Keratinocyte (primary cell): ENCODE measurements around the gene SYNJ2.

ENCODE experiments used
- CTCF ChIP-seq, 3 experiments: IDR thresholded peaks in 1 of 3; conservative IDR thresholded peaks in 1 of 3; optimal IDR thresholded peaks in 1 of 3; 2 replicates in 2 of 3; 3 replicates in 1 of 3; pipeline versions ENCODE3 to v1.5.1; 2011; ENCODE audit warnings: low read length in 3 of 3, mild to moderate bottlenecking in 3 of 3, moderate library complexity in 2 of 3, control low read depth in 1 of 3, inconsistent platforms in 1 of 3; ENCODE audit not compliant: insufficient read depth in 2 of 3; ENCODE audit errors: extremely low read depth in 1 of 3
- EZH2 ChIP-seq: IDR thresholded peaks from one replicate; pipeline ENCODE4 v1.6.1; 2012; ENCODE audit warnings: inconsistent platforms, mild to moderate bottlenecking, low read length, moderate library complexity

- TF ChIP-seq EZH2 (no peak), CTCF (optimal IDR thresholded peaks at IDR 0.05 in 1 of 3, IDR thresholded peaks at IDR 0.05 in 1 of 3, conservative IDR thresholded peaks at IDR 0.05 in 1 of 3; ENCODE audit: extremely low read depth in 1 of 3, insufficient read depth in 2 of 3, low read length in 3 of 3) (no peak)
Measured at GRCh38 chr6:158031381-158032353, 50.0 kb downstream of the SYNJ2 start.
